GM19023 (cell line): ENCODE measurements around the gene RCCD1.
A peak's percentile ranks its signal among the peaks of the same experiment; 100 is the strongest.
"Not testable (repeated sequence)": the region's sequence is repeated elsewhere in the genome, so short reads cannot be mapped to it uniquely, and the experiment has no call there.

Experiments used
- ATAC-seq: cut with Tn5 transposase; IDR thresholded peaks from one replicate; pipeline ENCODE4 v1.9.1; 2021; ENCODE audit warnings: mild to moderate bottlenecking, moderate library complexity; ENCODE audit not compliant: unreplicated experiment

Gene RCCD1

GRCh38 chr15:90954712-90955623 is at the start of gene RCCD1:
Gene RCCD1 (plus strand): TSS chr15:90954884. CDS start chr15:90956735, 1,851 bp downstream.
- peak; percentile 93 for ATAC-seq

GRCh38 chr15:90905306-90906180 is 49.1 kb upstream of the RCCD1 start:
- ATAC-seq, result no peak

DNA sequence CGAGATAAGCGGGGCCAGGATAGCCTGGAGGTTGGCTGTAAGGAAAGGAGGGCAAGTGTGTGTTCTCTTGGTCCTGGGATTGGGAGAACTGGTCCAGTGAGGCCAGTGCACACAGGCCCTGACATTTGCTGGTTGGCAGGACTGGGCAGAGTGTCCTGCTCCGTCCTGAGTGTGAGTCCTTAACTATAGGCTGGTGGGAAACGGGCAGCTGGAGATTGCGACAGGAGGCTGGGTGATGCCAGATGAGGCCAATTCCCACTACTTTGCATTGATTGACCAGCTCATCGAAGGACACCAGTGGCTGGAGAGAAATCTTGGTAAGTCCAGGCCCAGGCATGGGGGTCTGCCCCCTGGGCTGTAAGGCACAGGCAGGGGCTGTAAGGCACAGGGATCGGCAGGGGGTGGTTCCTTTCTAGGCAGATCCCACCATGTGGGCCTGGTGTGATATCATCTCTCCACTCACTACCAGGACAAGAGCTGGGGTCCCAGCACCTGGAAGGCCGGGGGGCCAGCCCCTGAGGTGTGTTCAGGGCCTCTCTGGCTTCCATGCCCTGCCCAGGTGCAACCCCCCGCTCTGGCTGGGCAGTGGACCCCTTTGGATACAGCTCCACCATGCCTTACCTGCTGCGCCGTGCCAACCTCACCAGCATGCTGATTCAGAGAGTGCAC is 48.4 kb upstream of the RCCD1 start:
- ATAC-seq, result no peak

DNA sequence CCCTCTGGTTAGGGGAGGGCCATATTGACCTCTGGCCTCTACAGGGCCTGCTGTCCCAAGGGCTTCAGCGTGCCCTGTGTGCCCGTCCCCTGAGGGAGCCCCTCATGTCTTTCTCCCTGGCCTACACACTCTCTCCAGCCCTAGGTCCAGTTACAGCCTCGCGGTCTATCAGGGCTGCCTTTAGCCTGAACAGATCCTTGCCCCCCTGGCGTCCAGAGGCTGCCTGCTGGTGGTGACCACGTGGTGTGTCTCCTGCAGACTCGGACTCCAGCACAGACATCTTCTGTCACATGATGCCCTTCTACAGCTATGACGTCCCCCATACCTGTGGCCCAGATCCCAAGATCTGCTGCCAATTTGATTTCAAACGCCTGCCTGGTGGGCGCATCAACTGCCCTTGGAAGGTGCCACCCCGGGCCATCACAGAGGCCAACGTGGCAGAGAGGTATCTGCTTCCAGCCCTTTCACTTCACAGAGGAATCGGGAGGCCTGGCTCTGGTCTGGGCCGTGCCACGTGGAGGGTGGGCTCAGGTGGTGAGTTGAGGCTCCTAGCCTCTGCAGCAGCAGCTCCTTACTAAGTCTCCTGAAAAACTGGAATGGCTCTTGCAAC is 47.5 kb upstream of the RCCD1 start:
- ATAC-seq, result no peak

DNA sequence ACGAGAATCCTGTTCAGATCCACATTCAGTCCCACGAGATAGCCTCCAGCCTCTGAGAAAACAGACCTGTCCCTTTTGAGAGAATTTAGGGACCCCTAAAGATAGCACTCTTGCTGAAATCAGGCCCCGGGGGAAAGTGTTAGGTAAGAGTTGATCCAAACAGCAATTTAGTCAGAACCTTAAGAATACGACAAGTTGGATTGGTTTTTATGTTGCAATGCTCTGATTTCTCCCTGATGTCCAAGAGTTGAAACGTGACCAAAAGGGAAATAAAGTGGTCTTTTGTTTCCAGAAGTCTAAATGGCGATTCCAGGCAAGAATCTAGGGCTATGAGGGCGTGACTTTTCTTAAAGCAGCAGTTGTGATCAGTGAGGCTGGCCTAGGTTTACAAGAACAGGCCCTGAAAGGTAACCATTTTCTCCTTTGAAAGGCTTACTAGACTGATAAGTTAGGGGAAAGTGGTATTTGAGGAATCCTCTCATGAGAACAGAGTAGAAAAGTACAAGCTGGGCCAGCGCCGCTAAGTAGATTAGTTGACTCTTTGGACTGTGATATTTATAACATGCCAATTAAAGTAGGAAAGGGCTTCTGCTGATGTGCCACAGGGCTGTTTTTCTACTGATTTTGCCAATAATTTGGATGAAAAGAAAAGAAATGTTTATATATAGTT is 46.7 kb upstream of the RCCD1 start:
- ATAC-seq, result no peak

- ATAC-seq, result not testable (repeated sequence)
Observed at GRCh38 chr15:90909449-90909848, 45.2 kb upstream of the RCCD1 start.

- ATAC-seq, result no peak
Observed at GRCh38 chr15:90909976-90910375, 44.7 kb upstream of the RCCD1 start.

GRCh38 chr15:90910441-90911301 is 44.0 kb upstream of the RCCD1 start:
- no peak for ATAC-seq

GRCh38 chr15:90911302-90911623 is 43.4 kb upstream of the RCCD1 start:
- no peak for ATAC-seq

DNA sequence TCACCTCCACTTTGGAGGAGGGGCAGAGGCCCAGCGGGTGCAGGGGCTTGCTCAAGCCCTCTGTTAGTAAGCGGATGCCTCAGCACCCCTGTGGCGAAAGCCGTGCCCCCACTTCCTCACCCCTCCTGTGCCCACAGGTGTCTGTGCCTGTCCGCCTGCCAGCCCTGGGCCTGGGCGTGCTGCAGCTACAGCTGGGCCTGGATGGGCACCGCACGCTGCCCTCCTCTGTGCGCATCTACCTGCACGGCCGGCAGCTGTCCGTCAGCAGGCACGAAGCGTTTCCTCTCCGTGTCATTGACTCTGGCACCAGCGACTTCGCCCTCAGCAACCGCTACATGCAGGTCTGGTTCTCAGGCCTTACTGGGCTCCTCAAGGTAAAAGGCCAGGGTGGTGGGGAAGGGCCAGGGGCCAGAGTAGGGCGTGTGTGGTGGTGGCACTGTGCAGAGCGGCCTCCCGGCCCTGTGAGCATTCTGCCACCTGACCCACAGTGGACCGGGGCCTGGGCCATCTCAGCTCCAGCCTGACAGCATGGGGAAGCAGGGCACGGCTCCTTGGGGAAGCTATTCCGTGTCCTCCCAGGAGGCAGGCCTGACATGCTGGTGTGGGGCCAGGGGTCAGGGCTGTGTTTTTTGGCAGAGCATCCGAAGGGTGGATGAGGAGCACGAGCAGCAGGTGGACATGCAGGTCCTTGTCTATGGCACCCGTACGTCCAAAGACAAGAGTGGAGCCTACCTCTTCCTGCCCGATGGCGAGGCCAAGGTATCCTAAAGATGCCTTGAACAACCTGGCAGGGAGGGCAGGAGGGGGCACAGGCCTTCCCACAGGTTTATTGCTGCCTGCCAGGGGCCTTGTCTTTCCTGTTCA is 42.5 kb upstream of the RCCD1 start:
- no peak for ATAC-seq

DNA sequence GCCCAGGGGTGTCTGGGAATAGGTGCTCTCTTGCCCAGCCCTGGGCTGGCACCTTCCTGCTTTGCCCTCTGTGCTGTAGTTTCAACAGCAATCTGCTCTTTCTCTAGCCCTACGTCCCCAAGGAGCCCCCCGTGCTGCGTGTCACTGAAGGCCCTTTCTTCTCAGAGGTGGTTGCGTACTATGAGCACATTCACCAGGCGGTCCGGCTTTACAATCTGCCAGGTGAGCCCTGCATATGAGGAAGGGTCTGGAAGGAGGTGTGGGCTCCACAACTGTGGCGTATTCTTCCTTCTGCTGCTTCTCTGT is 42.0 kb upstream of the RCCD1 start:
- ATAC-seq, result no peak

DNA sequence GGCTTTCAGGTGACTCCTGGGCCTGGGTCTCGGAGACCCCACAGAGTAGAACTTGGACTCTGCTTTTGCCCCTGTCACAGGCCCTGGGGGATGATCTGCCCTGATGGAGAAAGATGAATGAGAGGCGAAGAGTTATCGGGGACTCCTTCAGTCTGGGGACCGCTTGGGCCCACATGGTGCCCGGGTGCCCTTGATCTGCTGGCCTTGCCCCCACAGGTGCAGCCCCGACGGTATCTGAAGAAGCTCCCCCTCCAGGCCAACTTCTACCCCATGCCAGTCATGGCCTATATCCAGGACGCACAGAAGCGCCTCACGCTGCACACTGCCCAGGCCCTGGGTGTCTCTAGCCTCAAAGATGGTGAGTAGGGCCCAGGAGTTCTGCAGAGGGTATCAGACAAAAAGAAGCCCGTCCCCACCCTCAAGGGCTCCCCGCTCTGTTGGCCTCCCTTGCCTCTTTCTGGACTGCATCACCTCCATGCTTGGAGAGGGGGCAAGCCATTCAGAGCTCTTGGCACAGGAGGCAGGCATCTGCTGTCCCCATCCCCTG is 41.2 kb upstream of the RCCD1 start:
- no peak for ATAC-seq

- ATAC-seq, result no peak
Observed at GRCh38 chr15:90914305-90915080, 40.2 kb upstream of the RCCD1 start.

DNA sequence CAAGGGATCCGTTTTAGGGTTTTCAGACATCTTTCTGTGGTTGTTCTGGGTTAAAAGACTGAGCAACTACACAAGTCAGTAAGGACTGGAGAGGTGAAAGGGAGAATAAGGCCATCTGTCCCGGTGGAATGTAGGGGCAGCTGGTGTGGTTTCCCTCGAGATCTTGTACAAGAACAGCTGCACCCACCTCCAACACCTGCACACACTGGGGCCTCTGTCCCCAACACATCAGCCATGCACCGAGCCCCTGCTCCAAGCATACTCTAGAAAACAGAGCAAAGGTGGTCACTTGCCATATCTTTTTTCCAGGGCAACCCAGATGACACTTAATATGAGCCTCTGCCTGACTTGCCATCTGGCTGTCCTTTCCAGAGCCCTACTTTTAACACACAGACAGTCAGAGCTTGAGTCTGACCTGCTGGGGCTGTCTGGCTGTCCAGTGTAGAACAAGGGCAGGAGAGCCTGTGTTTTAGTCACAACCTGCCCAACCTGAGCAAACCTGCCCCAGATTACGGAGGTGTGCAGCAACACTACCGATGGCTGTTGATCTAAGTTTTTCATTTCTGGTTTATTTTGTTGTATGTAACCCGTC is 39.4 kb upstream of the RCCD1 start:
- ATAC-seq, result no peak

DNA sequence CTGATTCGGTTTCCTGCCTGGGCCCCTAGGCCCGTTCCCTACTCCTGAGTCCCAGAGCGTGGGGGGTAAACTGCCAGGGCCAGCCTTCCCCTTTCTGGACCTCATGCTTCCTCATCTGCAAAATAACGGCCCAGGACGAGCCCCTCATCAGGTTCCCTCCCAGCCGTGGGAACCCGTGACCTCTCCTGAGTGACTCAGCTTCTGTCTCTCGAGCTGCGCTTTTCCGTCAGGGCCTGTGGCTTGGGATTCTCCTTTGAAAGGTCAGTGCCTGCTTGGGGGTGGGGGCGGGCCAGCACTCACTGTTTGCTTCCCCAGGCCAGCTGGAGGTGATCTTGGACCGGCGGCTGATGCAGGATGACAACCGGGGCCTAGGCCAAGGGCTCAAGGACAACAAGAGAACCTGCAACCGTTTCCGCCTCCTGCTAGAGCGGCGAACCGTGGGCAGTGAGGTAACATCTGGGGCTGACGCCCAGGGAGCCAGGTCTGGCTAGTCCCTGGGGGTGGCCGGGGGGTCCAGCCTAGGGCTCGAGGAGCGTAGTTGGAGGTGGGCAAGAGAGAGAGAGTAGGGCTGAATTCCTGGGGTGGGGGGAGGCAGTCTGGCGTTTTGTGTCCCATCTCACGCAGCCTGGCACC is 38.8 kb upstream of the RCCD1 start:
- no peak for ATAC-seq

DNA sequence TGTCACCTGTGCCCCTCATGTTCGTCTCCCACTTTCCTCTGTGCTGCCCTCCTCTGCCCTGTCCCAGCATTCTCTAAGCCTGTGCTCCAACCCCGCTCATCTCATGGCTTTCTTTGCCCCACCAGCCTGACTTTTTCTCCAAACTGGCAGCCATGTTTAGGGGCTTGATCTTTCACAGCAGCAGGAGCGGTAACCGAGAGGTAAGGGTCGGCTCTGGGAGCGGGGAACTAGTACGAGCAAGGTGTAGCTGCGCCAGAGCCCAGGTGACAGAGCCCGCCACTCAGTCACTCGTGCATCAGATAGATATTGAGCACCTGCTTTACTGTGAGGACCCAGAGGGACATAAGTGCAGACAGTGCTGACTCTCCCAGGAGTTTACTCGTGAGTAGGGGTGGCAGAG is 38.2 kb upstream of the RCCD1 start:
- no peak for ATAC-seq

DNA sequence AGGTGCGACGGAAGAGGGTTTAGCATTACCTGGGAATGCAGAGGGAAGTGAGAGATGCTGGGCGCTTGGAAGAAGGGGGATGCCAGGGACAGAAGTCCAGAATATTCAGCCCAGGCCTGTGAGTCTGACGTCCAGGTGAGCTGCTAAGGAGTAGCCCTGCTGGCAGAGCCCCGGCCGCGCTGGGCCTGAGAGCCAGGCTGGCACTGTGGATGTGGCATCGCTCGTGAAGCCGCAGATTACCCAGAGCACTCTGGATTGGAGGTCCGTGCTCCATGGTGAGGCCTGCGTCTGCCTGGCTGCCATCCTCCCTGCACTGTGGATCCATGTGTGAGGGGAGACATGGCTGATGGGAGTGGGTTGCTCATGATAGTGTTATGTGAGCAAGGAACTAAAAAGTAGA is 37.1 kb upstream of the RCCD1 start:
- ATAC-seq, result no peak
